H54 (cell line): ENCODE results near the gene SCT.

Experiments
- DNase-seq: peaks from one replicate; pipeline ENCODE4 v3.0.0; 2011; ENCODE audit warnings: low spot score, mixed read lengths; ENCODE audit not compliant: insufficient read length
- FAIRE-seq: peaks from 3 replicates; lab custom pipeline; 2011; peaks lifted over from hg19 to GRCh38; lab: Jason Lieb, UNC
- POLR2A ChIP-seq: IDR thresholded peaks from 2 replicates; pipeline ENCODE4 v1.6.1; 2011; ENCODE audit warnings: low read depth, mild to moderate bottlenecking, low read length

The SCT gene

GRCh38 chr11:613369-613968, 13.5 kb downstream of the SCT start:
- DNase-seq, result no peak
- no peak for TF ChIP-seq POLR2A
- FAIRE-seq, result no peak

- TF ChIP-seq POLR2A, result no peak
- no peak for FAIRE-seq
- DNase-seq, result no peak
Observed at GRCh38 chr11:612961-613300, 14.1 kb downstream of the SCT start.

GRCh38 chr11:612201-612960, 14.6 kb downstream of the SCT start:
- DNase-seq, result no peak
- no peak for TF ChIP-seq POLR2A
- FAIRE-seq, result no peak

GRCh38 chr11:611001-611996, 15.7 kb downstream of the SCT start:
- DNase-seq (no peak), FAIRE-seq (no peak)
- no peak for TF ChIP-seq POLR2A

GRCh38 chr11:610146-610801, 16.7 kb downstream of the SCT start:
- no peak for TF ChIP-seq POLR2A
- DNase-seq (no peak), FAIRE-seq (no peak)

GRCh38 chr11:609341-609811, 17.6 kb downstream of the SCT start:
- no peak for TF ChIP-seq POLR2A
- no peak for FAIRE-seq
- DNase-seq, result no peak

GRCh38 chr11:608791-609251, 18.2 kb downstream of the SCT start:
- TF ChIP-seq POLR2A, result no peak
- no peak for DNase-seq
- no peak for FAIRE-seq

GRCh38 chr11:607971-608659, 18.9 kb downstream of the SCT start:
- DNase-seq, result no peak
- FAIRE-seq, result no peak
- TF ChIP-seq POLR2A, result no peak

- FAIRE-seq, result no peak
Observed at GRCh38 chr11:607020-607780, 19.8 kb downstream of the SCT start.

GRCh38 chr11:606245-606644, 20.7 kb downstream of the SCT start:
- FAIRE-seq (peak; percentile 48), DNase-seq (peak; percentile 99)
- peak; percentile 41 for TF ChIP-seq POLR2A

More at GRCh38 chr11:607020-607780, 19.8 kb downstream of the SCT start:
- no peak for TF ChIP-seq POLR2A
- no peak for DNase-seq

GRCh38 chr11:605286-606129, 21.5 kb downstream of the SCT start:
- FAIRE-seq (no peak), DNase-seq (no peak)
- TF ChIP-seq POLR2A, result no peak
